Esophagus (tissue), 2 donors: ENCODE measurements around the gene TTLL9. TPM values are rescaled to one million over a fixed set of nuclear protein-coding genes. Genes with fewer than 3 reads are reported as not detected.

ENCODE experiments used
- polyA plus RNA-seq, 2 donors: library from polyadenylated mRNA; stranded (reverse); fragments of 200-250 nt; gene quantifications; one replicate each; pipeline ENCODE4 v1.2.3, GENCODE V29; 2013
- donor health status: healthy with polysubstance abuse.
- donor health status: Bipolar disorder and iron deficiency.

The TTLL9 gene
- polyA plus RNA-seq, 2 donors, result 0.12 to 0.14 TPM

Other genes with a start within 250 kb of the TTLL9 start
- 1 to 10 TPM; 2.6 to 3.8 TPM for gene COX4I2, start 232.7 kb upstream of the TTLL9 start, polyA plus RNA-seq
- gene BCL2L1, start 147.8 kb upstream of the TTLL9 start, polyA plus RNA-seq, result 10 to 100 TPM; 60.0 to 80.9 TPM
- gene TPX2, start 131.3 kb upstream of the TTLL9 start, polyA plus RNA-seq, result 10 to 100 TPM in 1 of 2 donors, 1 to 10 TPM in 1; 9.1 to 13.6 TPM
- under 1 TPM; 0.08 to 0.11 TPM for gene MYLK2, start 51.3 kb upstream of the TTLL9 start, polyA plus RNA-seq
- gene FOXS1, start 25.0 kb upstream of the TTLL9 start, polyA plus RNA-seq, result under 1 TPM; 0.35 to 0.41 TPM
- gene DUSP15, start 107 bp upstream of the TTLL9 start, polyA plus RNA-seq, result under 1 TPM; 0.55 to 0.58 TPM
- gene PDRG1, start 81.4 kb downstream of the TTLL9 start, polyA plus RNA-seq, result 10 to 100 TPM in 1 of 2 donors, 1 to 10 TPM in 1; 6.8 to 13.8 TPM
- under 1 TPM in 1 of 2 donors, not detected in 1; under 0.01 TPM for gene XKR7, start 97.5 kb downstream of the TTLL9 start, polyA plus RNA-seq
- gene CCM2L, start 139.8 kb downstream of the TTLL9 start, polyA plus RNA-seq, result 1 to 10 TPM; 1.8 to 2.9 TPM
- 1 to 10 TPM; 1.3 to 2.9 TPM for gene HCK, start 181.6 kb downstream of the TTLL9 start, polyA plus RNA-seq
- 10 to 100 TPM; 22.9 to 26.6 TPM for gene TM9SF4, start 239.1 kb downstream of the TTLL9 start, polyA plus RNA-seq